ENCODE results near the gene DXO. TPM values are rescaled to one million over a fixed set of nuclear protein-coding genes. Genes with fewer than 3 reads are reported as not detected.
"Not testable (repeated sequence)": the region's sequence is repeated elsewhere in the genome, so short reads cannot be mapped to it uniquely, and the experiment has no call there.

Gene DXO
- polyA plus RNA-seq (2013, experiment 1 of 2) = 13.1 TPM
- polyA plus RNA-seq (2013, experiment 2 of 2) = 15.3 TPM

GRCh38 chr6:31971993-31972708 lies at the start of gene DXO:
Gene DXO, minus strand, starts transcription at chr6:31972138. Its CDS starts 463 bp downstream, at chr6:31971675.
- peaks cover 5% of the 10 kb centered on the region for H3K9me3 ChIP-seq (ENCODE audit: control insufficient read depth, low read length)
- H3K36me3 ChIP-seq (ENCODE audit: control insufficient read depth, insufficient read depth, low read length) = peaks cover 52% of the 10 kb centered on the region
- peak within 1 kb of the TSS; percentile 98 for H3K27ac ChIP-seq (ENCODE audit: low read depth, low read length, severe bottlenecking)
- H3K4me3 ChIP-seq (ENCODE audit: extremely low read depth, insufficient read depth, low read length, poor library complexity, severe bottlenecking) = peak within 1 kb of the TSS; percentile 83
- WGBS, 2 experiments (ENCODE audit: insufficient coverage in 2 of 2) = 0 to 1% methylated on average over 55 to 56 of the region's 62 CpGs
- peaks cover 15% of the 10 kb centered on the region for H3K4me1 ChIP-seq (ENCODE audit: control insufficient read depth, insufficient read depth, low read length, poor library complexity, severe bottlenecking)

- no CpG with 5 or more reads among the region's 6 CpGs for WGBS, 2 experiments (ENCODE audit: insufficient coverage in 2 of 2)
- not testable (repeated sequence) for H3K36me3 ChIP-seq (ENCODE audit: control insufficient read depth, insufficient read depth, low read length); H3K27ac ChIP-seq (ENCODE audit: low read depth, low read length, severe bottlenecking); H3K4me1 ChIP-seq (ENCODE audit: control insufficient read depth, insufficient read depth, low read length, poor library complexity, severe bottlenecking); H3K9me3 ChIP-seq (ENCODE audit: control insufficient read depth, low read length); H3K4me3 ChIP-seq (ENCODE audit: extremely low read depth, insufficient read depth, low read length, poor library complexity, severe bottlenecking)
These were observed 42.6 kb upstream of the DXO start, which contains the start of gene C4B for GRCh38 chr6:32014547-32014946. Gene C4B, plus strand, starts transcription at chr6:32014795. Its CDS starts 51 bp downstream, at chr6:32014846.

GRCh38 chr6:32013738-32014137 lies 41.8 kb upstream of the DXO start:
- not testable (repeated sequence) for H3K27ac ChIP-seq (ENCODE audit: low read depth, low read length, severe bottlenecking); H3K9me3 ChIP-seq (ENCODE audit: control insufficient read depth, low read length); H3K4me3 ChIP-seq (ENCODE audit: extremely low read depth, insufficient read depth, low read length, poor library complexity, severe bottlenecking); H3K4me1 ChIP-seq (ENCODE audit: control insufficient read depth, insufficient read depth, low read length, poor library complexity, severe bottlenecking); H3K36me3 ChIP-seq (ENCODE audit: control insufficient read depth, insufficient read depth, low read length)
- WGBS, 2 experiments (ENCODE audit: insufficient coverage in 2 of 2) = no CpG with 5 or more reads among the region's 5 CpGs

GRCh38 chr6:32012941-32013617 lies 41.1 kb upstream of the DXO start:
- H3K27ac ChIP-seq (ENCODE audit: low read depth, low read length, severe bottlenecking); H3K36me3 ChIP-seq (ENCODE audit: control insufficient read depth, insufficient read depth, low read length); H3K9me3 ChIP-seq (ENCODE audit: control insufficient read depth, low read length); H3K4me3 ChIP-seq (ENCODE audit: extremely low read depth, insufficient read depth, low read length, poor library complexity, severe bottlenecking); H3K4me1 ChIP-seq (ENCODE audit: control insufficient read depth, insufficient read depth, low read length, poor library complexity, severe bottlenecking): not testable (repeated sequence)
- WGBS, 2 experiments (ENCODE audit: insufficient coverage in 2 of 2) = 97% methylated on average over 4 of the region's 17 CpGs; no CpG with 5 or more reads in 1 of the 2 experiments

- not testable (repeated sequence) for H3K4me1 ChIP-seq (ENCODE audit: control insufficient read depth, insufficient read depth, low read length, poor library complexity, severe bottlenecking); H3K27ac ChIP-seq (ENCODE audit: low read depth, low read length, severe bottlenecking); H3K36me3 ChIP-seq (ENCODE audit: control insufficient read depth, insufficient read depth, low read length); H3K9me3 ChIP-seq (ENCODE audit: control insufficient read depth, low read length); H3K4me3 ChIP-seq (ENCODE audit: extremely low read depth, insufficient read depth, low read length, poor library complexity, severe bottlenecking)
- 40% methylated on average over 1 of the region's 27 CpGs; no CpG with 5 or more reads in 1 of the 2 experiments for WGBS, 2 experiments (ENCODE audit: insufficient coverage in 2 of 2)
These were observed 39.1 kb upstream of the DXO start for GRCh38 chr6:32010856-32011530.

GRCh38 chr6:32009537-32009936 lies 37.6 kb upstream of the DXO start:
- not testable (repeated sequence) for H3K36me3 ChIP-seq (ENCODE audit: control insufficient read depth, insufficient read depth, low read length); H3K27ac ChIP-seq (ENCODE audit: low read depth, low read length, severe bottlenecking); H3K9me3 ChIP-seq (ENCODE audit: control insufficient read depth, low read length); H3K4me1 ChIP-seq (ENCODE audit: control insufficient read depth, insufficient read depth, low read length, poor library complexity, severe bottlenecking); H3K4me3 ChIP-seq (ENCODE audit: extremely low read depth, insufficient read depth, low read length, poor library complexity, severe bottlenecking)
- 88 to 89% methylated on average over 1 of the region's 12 CpGs for WGBS, 2 experiments (ENCODE audit: insufficient coverage in 2 of 2)

- H3K27ac ChIP-seq (ENCODE audit: low read depth, low read length, severe bottlenecking); H3K4me3 ChIP-seq (ENCODE audit: extremely low read depth, insufficient read depth, low read length, poor library complexity, severe bottlenecking); H3K9me3 ChIP-seq (ENCODE audit: control insufficient read depth, low read length); H3K36me3 ChIP-seq (ENCODE audit: control insufficient read depth, insufficient read depth, low read length); H3K4me1 ChIP-seq (ENCODE audit: control insufficient read depth, insufficient read depth, low read length, poor library complexity, severe bottlenecking): not testable (repeated sequence)
- WGBS, 2 experiments (ENCODE audit: insufficient coverage in 2 of 2) = 74 to 76% methylated on average over 4 of the region's 12 CpGs
These were observed 36.7 kb upstream of the DXO start for GRCh38 chr6:32008616-32009015.

GRCh38 chr6:32008037-32008436 lies 36.1 kb upstream of the DXO start:
- not testable (repeated sequence) for H3K4me3 ChIP-seq (ENCODE audit: extremely low read depth, insufficient read depth, low read length, poor library complexity, severe bottlenecking); H3K9me3 ChIP-seq (ENCODE audit: control insufficient read depth, low read length); H3K36me3 ChIP-seq (ENCODE audit: control insufficient read depth, insufficient read depth, low read length); H3K4me1 ChIP-seq (ENCODE audit: control insufficient read depth, insufficient read depth, low read length, poor library complexity, severe bottlenecking); H3K27ac ChIP-seq (ENCODE audit: low read depth, low read length, severe bottlenecking)
- no CpG with 5 or more reads among the region's 24 CpGs for WGBS, 2 experiments (ENCODE audit: insufficient coverage in 2 of 2)

- not testable (repeated sequence) for H3K36me3 ChIP-seq (ENCODE audit: control insufficient read depth, insufficient read depth, low read length); H3K4me1 ChIP-seq (ENCODE audit: control insufficient read depth, insufficient read depth, low read length, poor library complexity, severe bottlenecking); H3K9me3 ChIP-seq (ENCODE audit: control insufficient read depth, low read length); H3K4me3 ChIP-seq (ENCODE audit: extremely low read depth, insufficient read depth, low read length, poor library complexity, severe bottlenecking); H3K27ac ChIP-seq (ENCODE audit: low read depth, low read length, severe bottlenecking)
- 92 to 98% methylated on average over 3 to 4 of the region's 12 CpGs for WGBS, 2 experiments (ENCODE audit: insufficient coverage in 2 of 2)
These were observed 35.1 kb upstream of the DXO start for GRCh38 chr6:32007086-32007485.

GRCh38 chr6:32005991-32006529 lies 34.1 kb upstream of the DXO start:
- not testable (repeated sequence) for H3K4me3 ChIP-seq (ENCODE audit: extremely low read depth, insufficient read depth, low read length, poor library complexity, severe bottlenecking); H3K36me3 ChIP-seq (ENCODE audit: control insufficient read depth, insufficient read depth, low read length); H3K27ac ChIP-seq (ENCODE audit: low read depth, low read length, severe bottlenecking); H3K4me1 ChIP-seq (ENCODE audit: control insufficient read depth, insufficient read depth, low read length, poor library complexity, severe bottlenecking); H3K9me3 ChIP-seq (ENCODE audit: control insufficient read depth, low read length)
- WGBS, 2 experiments (ENCODE audit: insufficient coverage in 2 of 2) = 93 to 100% methylated on average over 1 to 3 of the region's 8 CpGs

Measured in mesodermal cell (in vitro differentiated cells).